Colonic mucosa (tissue), 4 donors: ENCODE data around the gene PLEKHG2. TPM values are rescaled to one million over a fixed set of nuclear protein-coding genes. Genes with fewer than 3 reads are reported as not detected.
A peak's percentile ranks its signal among the peaks of the same experiment; 100 is the strongest.

Experiments
- DNase-seq: peaks from one replicate; pipeline ENCODE4 v3.0.0-alpha.2; 2020
- H3K27ac ChIP-seq: fragments of 200-600 bp; one replicate; pipeline ENCODE4 v1.8.0; 2021
- H3K27me3 ChIP-seq: fragments of 200-600 bp; one replicate; pipeline ENCODE4 v1.8.0; 2021
- H3K36me3 ChIP-seq: fragments of 200-600 bp; one replicate; pipeline ENCODE4 v1.8.0; 2021
- H3K4me1 ChIP-seq: fragments of 200-600 bp; one replicate; pipeline ENCODE4 v1.8.0; 2021; ENCODE audit warnings: mild to moderate bottlenecking
- H3K4me3 ChIP-seq: fragments of 200-600 bp; one replicate; pipeline ENCODE4 v1.8.0; 2021
- H3K9ac ChIP-seq, 2 donors: one replicate each; pipeline ENCODE4 v1.7.0; 2013; ENCODE audit warnings: control low read depth in 2 of 2, low read depth in 2 of 2, low read length in 2 of 2
- H3K9me3 ChIP-seq: fragments of 200-600 bp; one replicate; pipeline ENCODE4 v1.8.0; 2021
- intact Hi-C: fragments of 100-400 bp; cut with DNase I; formaldehyde crosslinking; loops from one replicate; pipeline ENCODE4 v1.14.1; 2022
- total RNA-seq, 2 donors: library from RNA; stranded (reverse); fragmentation: NEBNext Ultra II Directional in 1 of 2; extraction: Animal tissue kit (Norgen Biotek cat#: 25700) in 1 of 2; gene quantifications; one replicate each; pipeline ENCODE4 v1.2.1, GENCODE V29; 2021
- TF ChIP-seq, protein P1 (sequence below): fragments of 200-600 bp; IDR thresholded peaks from one replicate; pipeline ENCODE4 v1.8.0; 2022; ENCODE audit warnings: antibody characterized with exemption, mild to moderate bottlenecking
- donor health status: healthy.
- donor health status: DM: no; HTN: no; CAD: no.
- donor health status: DM: no; HTN: no; CAD: no.

PLEKHG2 gene
- total RNA-seq, 2 donors from 2014 or later = 8.0 to 10.4 TPM

DNA sequence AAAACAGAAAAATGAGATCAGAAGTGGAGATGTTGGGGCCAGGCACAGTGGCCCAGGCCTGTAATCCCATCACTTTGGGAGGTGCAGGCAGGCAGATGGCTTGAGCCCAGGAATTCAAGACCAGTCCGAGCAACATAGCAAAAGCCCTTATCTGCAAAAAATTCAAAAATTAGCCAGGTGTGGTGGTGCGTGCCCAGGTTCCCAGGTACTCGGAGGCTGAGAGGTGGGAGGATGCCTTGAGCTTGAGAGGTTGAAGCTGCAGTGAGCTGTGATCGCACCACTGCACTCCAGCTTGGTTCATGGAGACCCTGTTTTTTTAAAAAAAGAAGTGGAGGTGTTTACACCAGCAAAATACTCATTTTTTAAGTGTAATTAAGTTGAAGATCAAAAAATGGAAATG, 12.4 kb upstream of the PLEKHG2 start:
- DNase-seq = no peak
- H3K36me3 ChIP-seq = no peaks in the 10 kb centered on the region
- no peak overlapping the region for H3K4me3 ChIP-seq
- peak overlapping the region in 1 of 2 donors; percentile 70 for H3K9ac ChIP-seq
- TF ChIP-seq, protein P1, sequence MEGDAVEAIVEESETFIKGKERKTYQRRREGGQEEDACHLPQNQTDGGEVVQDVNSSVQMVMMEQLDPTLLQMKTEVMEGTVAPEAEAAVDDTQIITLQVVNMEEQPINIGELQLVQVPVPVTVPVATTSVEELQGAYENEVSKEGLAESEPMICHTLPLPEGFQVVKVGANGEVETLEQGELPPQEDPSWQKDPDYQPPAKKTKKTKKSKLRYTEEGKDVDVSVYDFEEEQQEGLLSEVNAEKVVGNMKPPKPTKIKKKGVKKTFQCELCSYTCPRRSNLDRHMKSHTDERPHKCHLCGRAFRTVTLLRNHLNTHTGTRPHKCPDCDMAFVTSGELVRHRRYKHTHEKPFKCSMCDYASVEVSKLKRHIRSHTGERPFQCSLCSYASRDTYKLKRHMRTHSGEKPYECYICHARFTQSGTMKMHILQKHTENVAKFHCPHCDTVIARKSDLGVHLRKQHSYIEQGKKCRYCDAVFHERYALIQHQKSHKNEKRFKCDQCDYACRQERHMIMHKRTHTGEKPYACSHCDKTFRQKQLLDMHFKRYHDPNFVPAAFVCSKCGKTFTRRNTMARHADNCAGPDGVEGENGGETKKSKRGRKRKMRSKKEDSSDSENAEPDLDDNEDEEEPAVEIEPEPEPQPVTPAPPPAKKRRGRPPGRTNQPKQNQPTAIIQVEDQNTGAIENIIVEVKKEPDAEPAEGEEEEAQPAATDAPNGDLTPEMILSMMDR = no peak
- peaks cover 24% of the 10 kb centered on the region for H3K4me1 ChIP-seq
- H3K9me3 ChIP-seq = no peaks in the 10 kb centered on the region
- peak overlapping the region; percentile 99 for H3K27ac ChIP-seq
- no peaks in the 10 kb centered on the region for H3K27me3 ChIP-seq
- intact Hi-C loops = no loop called here

DNA sequence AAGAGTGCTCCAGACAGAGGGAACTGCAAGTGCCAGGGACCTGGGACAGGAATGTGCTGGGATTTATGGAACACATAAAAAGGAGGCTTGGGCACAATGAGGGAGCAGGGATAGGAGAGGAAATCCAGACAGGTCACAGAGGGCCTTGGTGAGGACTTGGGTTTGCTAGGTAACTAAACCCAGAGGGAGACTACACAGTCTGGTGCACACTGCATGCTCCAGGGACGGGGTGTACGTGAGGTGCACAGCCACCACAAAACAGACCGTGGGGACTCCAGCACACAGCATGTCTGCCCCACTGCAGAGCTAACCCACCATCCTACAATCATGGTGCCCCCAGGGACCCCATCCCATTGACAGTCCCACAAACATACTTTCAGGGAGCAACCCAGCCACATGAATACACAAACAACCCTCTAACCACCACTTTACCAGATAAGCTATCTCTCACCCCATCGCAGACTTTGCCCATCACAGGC, 11.4 kb upstream of the PLEKHG2 start:
- Histone ChIP-seq H3K36me3 (no peaks in the 10 kb centered on the region), H3K4me3 (no peak overlapping the region), H3K9me3 (no peaks in the 10 kb centered on the region), H3K4me1 (peaks cover 24% of the 10 kb centered on the region), H3K27ac (peak overlapping the region; percentile 100), H3K27me3 (no peaks in the 10 kb centered on the region), H3K9ac (peak overlapping the region; percentile 88 to 96)
- intact Hi-C loops = no loop called here
- TF ChIP-seq, protein P1 = no peak
- no peak for DNase-seq

DNA sequence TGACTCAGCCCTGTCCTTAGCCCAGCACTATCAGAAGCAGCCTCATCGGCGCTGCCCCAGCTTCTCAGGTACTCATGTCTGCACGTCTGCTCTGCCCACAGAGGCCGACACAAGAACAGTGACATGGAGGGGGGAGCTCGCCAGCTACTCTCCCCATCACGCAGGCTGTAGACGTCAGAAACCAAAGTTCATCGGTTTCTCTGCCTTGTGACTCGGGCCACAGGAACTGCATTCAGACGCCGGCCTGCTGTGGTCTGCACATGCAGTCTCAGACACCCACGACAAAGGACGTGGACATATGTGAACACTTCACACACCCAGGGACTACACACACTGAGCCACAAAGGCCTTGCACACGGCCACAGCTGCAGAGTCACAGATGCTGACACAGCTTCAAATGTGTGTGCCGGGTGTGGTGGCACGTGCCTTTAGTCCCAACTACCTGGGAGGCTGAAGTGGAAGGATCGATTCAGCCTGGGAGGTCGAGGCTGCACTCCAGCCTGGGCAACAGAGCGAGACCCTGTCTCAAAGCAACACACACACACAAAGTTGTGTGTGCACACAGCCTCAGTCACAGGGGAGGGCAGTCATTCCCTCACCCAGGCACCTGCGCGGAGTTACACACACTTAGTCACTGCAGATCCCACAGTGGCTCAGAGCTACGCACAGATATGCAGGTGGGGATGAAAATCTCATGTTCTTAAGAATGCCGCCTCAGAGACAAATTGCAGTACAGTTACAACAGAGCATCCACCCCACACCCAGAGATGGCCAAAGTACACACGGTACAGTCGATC, 10.7 kb upstream of the PLEKHG2 start:
- Histone ChIP-seq H3K4me1 (peaks cover 24% of the 10 kb centered on the region), H3K27ac (peak overlapping the region; percentile 100), H3K36me3 (no peaks in the 10 kb centered on the region), H3K4me3 (no peak overlapping the region), H3K9me3 (no peaks in the 10 kb centered on the region), H3K9ac (peak overlapping the region; percentile 88 to 96), H3K27me3 (no peaks in the 10 kb centered on the region)
- TF ChIP-seq, protein P1 = no peak
- intact Hi-C loops = no loop called here
- DNase-seq = peak; percentile 87

DNA sequence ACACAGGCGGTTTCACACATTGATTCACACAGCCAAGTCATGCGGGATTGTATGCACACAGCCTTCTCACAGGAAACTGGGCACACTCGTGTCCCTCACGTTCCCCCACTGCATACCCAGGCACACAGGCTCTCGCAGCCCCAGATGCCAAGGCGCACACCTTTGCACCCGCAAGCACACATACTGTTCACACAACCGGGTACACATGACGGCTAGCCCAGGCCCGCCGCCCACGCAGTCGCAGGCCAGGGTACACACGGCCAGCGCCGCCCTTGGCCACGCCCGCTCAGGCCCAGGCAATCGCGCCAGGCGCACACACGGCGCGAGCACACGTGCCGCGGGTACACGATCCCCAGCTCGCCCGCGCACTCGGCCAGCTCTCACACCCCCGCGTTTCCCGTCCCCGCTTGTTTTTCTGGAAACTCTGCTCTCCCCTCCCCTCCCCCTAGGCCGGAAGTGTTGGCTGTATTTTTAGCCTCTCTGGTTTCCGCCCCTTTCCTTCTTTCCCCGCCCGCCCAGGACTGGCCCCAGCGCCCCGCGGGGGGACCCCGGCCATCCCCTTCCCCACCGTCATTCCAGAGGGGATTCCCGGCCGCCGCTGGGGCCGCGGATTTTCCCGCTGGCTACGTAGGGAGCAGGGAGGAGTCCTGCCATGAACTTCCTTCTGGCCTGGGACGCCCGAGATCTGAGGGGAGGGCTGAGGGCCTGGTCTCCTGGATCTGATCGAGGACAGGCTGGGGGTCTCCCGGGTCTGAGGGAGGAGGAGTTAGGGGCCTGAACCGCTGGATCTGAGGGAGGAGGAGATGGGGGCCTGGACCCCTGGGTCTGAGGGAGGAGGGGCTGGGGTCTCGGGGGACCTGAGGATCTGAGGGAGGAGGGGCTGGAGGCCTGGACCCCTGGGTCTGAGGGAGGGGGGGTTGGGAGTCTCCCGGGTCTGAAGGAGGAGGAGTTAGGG, 9.8 kb upstream of the PLEKHG2 start:
- TF ChIP-seq, protein P1 = no peak
- no peaks in the 10 kb centered on the region for H3K27me3 ChIP-seq
- H3K4me1 ChIP-seq = peaks cover 24% of the 10 kb centered on the region
- peak overlapping the region; percentile 88 to 96 for H3K9ac ChIP-seq
- H3K36me3 ChIP-seq = peaks cover 2% of the 10 kb centered on the region
- peak overlapping the region; percentile 100 for H3K27ac ChIP-seq
- H3K4me3 ChIP-seq = peak overlapping the region; percentile 34
- peak; percentile 93 for DNase-seq
- H3K9me3 ChIP-seq = no peaks in the 10 kb centered on the region
- intact Hi-C loops = no loop called here
